ENCODE results near the gene PIGR.
A peak's percentile ranks its signal among the peaks of the same experiment; 100 is the strongest.
"Not testable (repeated sequence)": the region's sequence is repeated elsewhere in the genome, so short reads cannot be mapped to it uniquely, and the experiment has no call there.

PIGR gene

DNA sequence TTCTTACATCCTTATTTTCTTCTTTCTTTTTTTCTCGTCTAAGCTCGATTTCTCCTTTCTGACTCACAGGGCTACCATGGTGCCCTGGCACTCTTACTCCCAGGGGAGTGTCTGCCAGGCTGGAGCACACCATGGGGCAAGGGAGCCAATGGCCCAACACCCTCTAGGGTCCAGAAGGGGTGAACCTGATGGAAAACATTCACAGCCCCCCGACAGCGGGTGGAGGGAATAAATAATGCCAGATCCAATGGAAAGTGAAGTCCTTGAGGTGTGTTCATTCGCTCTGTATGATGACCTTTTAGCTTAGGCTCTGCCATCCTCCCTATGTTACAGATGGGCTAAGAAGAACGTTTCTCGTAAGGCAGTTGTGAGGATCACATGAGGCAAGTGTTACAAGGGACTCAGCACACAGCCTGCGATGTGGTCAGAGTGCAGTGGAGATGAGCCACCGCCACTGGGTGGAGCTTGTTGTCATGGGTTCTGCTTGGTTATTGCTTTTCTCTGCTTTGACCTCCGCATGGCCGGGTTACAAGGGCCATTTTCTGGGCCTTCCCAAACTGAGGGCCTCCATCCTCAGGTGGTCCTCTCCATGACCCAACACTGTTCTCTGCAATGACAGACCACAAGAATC, 21.0 kb downstream of the PIGR start:
- FAIRE-seq, result peak; percentile 83
- peak; percentile 80 for TF ChIP-seq POLR2A (IDR thresholded peaks at IDR 0.05; ENCODE audit: low read depth, low read length)
- TF ChIP-seq TAF1 (IDR thresholded peaks at IDR 0.05; ENCODE audit: low read depth, low read length), result no peak; the same call in 1 of the 2 replicates
- TF ChIP-seq PAX5 (IDR thresholded peaks at IDR 0.05; ENCODE audit: insufficient read depth, low read length, severe bottlenecking), result peak; percentile 18
- TF ChIP-seq POU2F2 (IDR thresholded peaks at IDR 0.05; ENCODE audit: low read depth, low read length), result peak; percentile 13; the same call in 1 of the 2 replicates
- no peak for TF ChIP-seq POLR2AphosphoS5 (IDR thresholded peaks at IDR 0.05; ENCODE audit: low read depth, low read length)
- no peak for DNase-seq (ENCODE audit: insufficient read length, low spot score)

DNA sequence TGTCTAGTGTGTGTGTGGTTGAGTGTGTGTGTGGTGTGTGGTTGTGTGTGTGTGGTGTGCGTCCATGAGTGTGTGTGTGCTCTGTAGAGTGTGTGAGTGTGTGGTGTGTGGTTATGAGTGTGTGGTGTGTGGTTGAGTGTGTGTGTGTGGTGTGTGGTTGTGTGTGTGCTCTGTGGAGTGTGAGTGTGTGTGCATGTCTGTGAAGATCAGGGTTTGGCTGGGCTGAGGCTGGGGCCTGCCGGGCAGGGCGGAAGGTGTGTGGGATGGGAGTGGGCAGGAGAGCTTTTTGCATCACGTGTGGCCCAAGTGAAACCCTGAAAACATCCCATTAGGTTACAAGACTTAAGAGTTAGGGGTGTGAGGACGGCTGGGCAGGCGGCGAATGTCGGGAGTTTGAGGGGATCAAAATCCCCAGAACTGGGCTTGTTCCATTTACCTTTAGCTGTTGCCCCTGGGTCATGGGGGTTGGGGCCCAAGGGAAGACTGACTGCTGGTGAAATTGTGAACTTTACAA, 21.6 kb downstream of the PIGR start:
- TF ChIP-seq TAF1 (IDR thresholded peaks at IDR 0.05; ENCODE audit: low read depth, low read length) (peak; percentile 47; the same call in 1 of the 2 replicates), POLR2AphosphoS5 (IDR thresholded peaks at IDR 0.05; ENCODE audit: low read depth, low read length) (no peak), POU2F2 (IDR thresholded peaks at IDR 0.05; ENCODE audit: low read depth, low read length) (peak; percentile 58; the same call in 1 of the 2 replicates), SPI1 (IDR thresholded peaks at IDR 0.05; ENCODE audit: low read depth, low read length) (peak; percentile 25; the same call in 1 of the 2 replicates), PAX5 (IDR thresholded peaks at IDR 0.05; ENCODE audit: insufficient read depth, low read length, severe bottlenecking) (no peak)
- DNase-seq (ENCODE audit: insufficient read length, low spot score) (no peak), FAIRE-seq (no peak)

DNA sequence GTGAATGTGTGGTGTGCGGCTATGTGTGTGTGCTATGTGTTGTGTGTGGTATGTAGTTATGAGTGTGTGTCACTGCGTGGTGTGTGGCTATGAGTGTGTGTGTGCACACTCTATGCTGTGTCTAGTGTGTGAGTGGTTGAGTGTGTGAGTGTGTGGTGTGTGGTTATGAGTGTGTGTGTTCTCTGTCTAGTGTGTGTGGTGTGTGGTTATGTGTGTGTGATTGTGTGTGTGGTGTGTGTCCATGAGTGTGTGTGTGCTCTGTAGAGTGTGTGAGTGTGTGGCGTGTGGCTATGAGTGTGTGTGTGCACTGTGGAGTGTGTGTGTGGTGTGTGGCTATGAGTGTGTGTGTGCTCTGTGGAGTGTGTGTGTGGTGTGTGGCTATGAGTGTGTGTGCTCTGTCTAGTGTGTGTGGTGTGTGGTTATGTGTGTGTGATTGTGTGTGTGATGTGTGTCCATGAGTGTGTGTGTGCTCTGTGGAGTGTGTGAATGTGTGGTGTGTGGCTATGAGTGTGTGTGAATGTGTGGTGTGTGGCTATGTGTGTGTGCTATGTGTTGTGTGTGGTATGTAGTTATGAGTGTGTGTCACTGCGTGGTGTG, 22.2 kb downstream of the PIGR start:
- not testable (repeated sequence) for DNase-seq (ENCODE audit: insufficient read length, low spot score)
- peak; percentile 100 for FAIRE-seq
- TF ChIP-seq POU2F2 (IDR thresholded peaks at IDR 0.05; ENCODE audit: low read depth, low read length), result peak; percentile 73; the same call in 1 of the 2 replicates
- peak; percentile 62 for TF ChIP-seq POLR2AphosphoS5 (IDR thresholded peaks at IDR 0.05; ENCODE audit: low read depth, low read length)

DNA sequence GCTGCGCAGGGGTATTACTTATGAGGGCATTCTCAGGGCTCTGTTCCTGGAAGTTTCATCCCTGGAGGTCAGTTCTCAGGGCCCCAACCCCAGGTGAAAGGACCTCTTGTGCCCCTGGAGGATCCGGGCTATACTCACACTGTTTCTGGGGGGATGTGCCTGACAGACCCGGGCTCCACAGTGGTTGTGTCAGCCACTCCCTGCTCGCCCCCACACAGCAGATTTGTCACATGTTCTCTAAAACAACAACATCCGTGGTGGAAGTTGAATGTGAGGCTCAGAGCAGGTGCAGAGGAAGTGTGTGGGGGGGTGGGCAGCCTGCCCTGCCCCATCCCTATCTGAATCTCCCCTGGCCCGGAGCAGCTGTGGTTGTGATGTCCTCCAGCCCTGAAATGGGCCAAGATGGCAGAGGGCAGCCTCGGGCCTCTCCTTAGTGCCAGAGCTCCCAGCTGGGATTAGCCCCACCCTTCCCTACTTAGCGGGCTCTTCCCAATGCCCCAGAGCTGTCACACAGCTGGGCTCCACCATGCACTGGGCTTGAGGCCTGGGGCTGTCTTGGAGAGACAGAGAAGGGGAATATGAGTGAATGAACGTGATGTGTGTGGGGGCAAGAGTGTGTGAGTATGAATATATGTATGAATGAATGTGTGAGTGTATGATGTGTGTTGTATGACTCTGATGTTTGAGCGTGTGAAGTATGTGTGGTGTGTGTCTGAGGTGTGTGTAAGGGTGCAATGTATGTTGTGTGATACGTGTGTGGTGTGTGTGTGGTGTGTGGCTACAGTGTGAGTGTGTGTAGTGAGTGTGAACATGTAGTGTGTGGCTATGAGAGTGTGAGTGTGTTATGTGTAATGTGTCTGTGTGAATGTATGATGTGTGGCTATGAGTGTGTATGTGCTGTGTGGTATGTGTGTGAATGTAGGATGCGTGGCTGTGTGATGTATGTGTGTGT, 23.0 kb downstream of the PIGR start:
- TF ChIP-seq POLR2AphosphoS5 (IDR thresholded peaks at IDR 0.05; ENCODE audit: low read depth, low read length) (peak; percentile 68), SPI1 (IDR thresholded peaks at IDR 0.05; ENCODE audit: low read depth, low read length) (peak; percentile 81), POLR2A (IDR thresholded peaks at IDR 0.05; ENCODE audit: low read depth, low read length) (peak; percentile 81), TAF1 (IDR thresholded peaks at IDR 0.05; ENCODE audit: low read depth, low read length) (peak; percentile 89), PAX5 (IDR thresholded peaks at IDR 0.05; ENCODE audit: insufficient read depth, low read length, severe bottlenecking) (no peak), POU2F2 (IDR thresholded peaks at IDR 0.05; ENCODE audit: low read depth, low read length) (peak; percentile 61; the same call in 1 of the 2 replicates)
- DNase-seq (ENCODE audit: insufficient read length, low spot score), result no peak
- peak; percentile 74 for FAIRE-seq

DNA sequence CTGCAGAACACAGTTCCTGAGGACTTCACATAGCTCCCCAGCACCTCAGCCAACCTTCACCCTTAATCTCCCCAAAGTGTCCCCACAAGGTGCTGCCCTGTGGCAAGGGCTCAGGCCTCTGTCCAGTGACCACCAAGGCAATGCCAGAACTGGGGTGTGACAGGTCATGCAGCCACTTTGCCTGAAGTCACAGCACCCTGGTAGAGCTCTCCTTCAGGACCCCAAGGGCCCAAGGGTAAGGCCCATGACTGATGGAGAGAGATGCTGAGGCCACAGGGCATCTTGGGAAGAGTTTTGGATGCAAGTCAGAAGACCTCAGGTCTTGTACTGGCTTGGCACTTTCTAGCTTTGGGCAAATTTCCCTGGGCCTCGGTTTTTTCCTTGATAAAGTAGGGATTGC, 23.7 kb downstream of the PIGR start:
- peak; percentile 18; the same call in 1 of the 2 replicates for TF ChIP-seq POLR2AphosphoS5 (IDR thresholded peaks at IDR 0.05; ENCODE audit: low read depth, low read length)
- TF ChIP-seq PAX5 (IDR thresholded peaks at IDR 0.05; ENCODE audit: insufficient read depth, low read length, severe bottlenecking), result no peak
- no peak for TF ChIP-seq SPI1 (IDR thresholded peaks at IDR 0.05; ENCODE audit: low read depth, low read length)
- TF ChIP-seq TAF1 (IDR thresholded peaks at IDR 0.05; ENCODE audit: low read depth, low read length), result no peak
- peak; percentile 54 for TF ChIP-seq POLR2A (IDR thresholded peaks at IDR 0.05; ENCODE audit: low read depth, low read length)
- no peak for TF ChIP-seq POU2F2 (IDR thresholded peaks at IDR 0.05; ENCODE audit: low read depth, low read length)
- FAIRE-seq (no peak), DNase-seq (ENCODE audit: insufficient read length, low spot score) (no peak)

DNA sequence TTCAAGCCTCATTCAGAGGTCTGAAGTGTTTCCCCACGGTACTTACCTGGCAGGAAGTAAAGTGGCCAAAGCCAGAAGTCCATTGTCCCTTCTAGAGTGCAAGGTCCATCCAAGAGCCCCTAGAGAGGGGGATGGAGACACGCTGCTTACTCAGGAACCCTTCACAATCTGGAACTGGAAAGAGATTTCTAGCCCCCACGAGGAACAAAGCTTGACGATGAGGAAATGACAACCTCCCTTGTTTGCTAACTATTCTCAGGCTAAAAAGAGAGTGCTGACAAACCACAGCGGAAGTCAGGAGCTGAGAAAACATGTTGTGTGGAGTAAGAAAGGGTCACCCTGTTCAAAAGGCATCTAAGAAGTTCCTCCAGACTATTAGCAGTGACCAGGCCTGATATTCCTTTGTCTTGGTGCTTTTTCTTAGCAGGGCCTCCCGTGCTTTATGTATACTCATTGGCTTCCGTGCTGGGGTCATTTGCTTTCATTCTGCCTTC, 24.4 kb downstream of the PIGR start, which contains the start of gene FCMR:
Gene FCMR, minus strand, starts transcription at position 170 of the 494 bp plus-strand sequence. Its CDS starts 87 bp downstream, at position 83.
- no peak for FAIRE-seq
- peak; percentile 86; the same call in 1 of the 2 replicates for TF ChIP-seq POLR2AphosphoS5 (IDR thresholded peaks at IDR 0.05; ENCODE audit: low read depth, low read length)
- TF ChIP-seq PAX5 (IDR thresholded peaks at IDR 0.05; ENCODE audit: insufficient read depth, low read length, severe bottlenecking), result no peak
- peak; percentile 96 for TF ChIP-seq POLR2A (IDR thresholded peaks at IDR 0.05; ENCODE audit: low read depth, low read length)
- no peak for TF ChIP-seq POU2F2 (IDR thresholded peaks at IDR 0.05; ENCODE audit: low read depth, low read length)
- peak; percentile 67 for TF ChIP-seq SPI1 (IDR thresholded peaks at IDR 0.05; ENCODE audit: low read depth, low read length)
- peak; percentile 62 for TF ChIP-seq TAF1 (IDR thresholded peaks at IDR 0.05; ENCODE audit: low read depth, low read length)
- DNase-seq (ENCODE audit: insufficient read length, low spot score), result no peak

DNA sequence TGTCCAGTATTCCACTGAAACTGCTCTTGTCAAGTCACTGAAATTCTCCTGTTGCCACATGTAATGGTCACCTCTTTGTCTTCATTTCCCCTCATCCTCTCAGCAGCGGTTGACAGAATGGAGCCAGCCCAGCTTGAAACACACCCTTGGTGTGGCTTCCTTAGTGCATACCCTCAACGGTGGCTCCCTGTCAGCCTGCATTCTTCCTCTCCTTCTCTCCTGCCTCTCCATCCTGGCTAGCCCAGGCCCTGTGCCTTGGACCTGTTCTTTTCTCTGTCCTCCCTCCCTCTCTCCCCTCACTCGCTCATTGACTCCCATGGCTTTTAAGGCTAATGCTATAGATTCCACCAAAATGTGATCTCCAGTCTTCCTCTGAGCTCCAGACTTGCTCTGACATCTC, 28.2 kb downstream of the PIGR start:
- DNase-seq (ENCODE audit: insufficient read length, low spot score), result no peak
- TF ChIP-seq SPI1 (IDR thresholded peaks at IDR 0.05; ENCODE audit: low read depth, low read length) (no peak), POU2F2 (IDR thresholded peaks at IDR 0.05; ENCODE audit: low read depth, low read length) (no peak), POLR2A (IDR thresholded peaks at IDR 0.05; ENCODE audit: low read depth, low read length) (0 out of 2 replicates have a peak, but pooled peaks have one; percentile 25), POLR2AphosphoS5 (IDR thresholded peaks at IDR 0.05; ENCODE audit: low read depth, low read length) (no peak; the same call in 1 of the 2 replicates), PAX5 (IDR thresholded peaks at IDR 0.05; ENCODE audit: insufficient read depth, low read length, severe bottlenecking) (no peak), TAF1 (IDR thresholded peaks at IDR 0.05; ENCODE audit: low read depth, low read length) (no peak)
- FAIRE-seq, result peak; percentile 75

DNA sequence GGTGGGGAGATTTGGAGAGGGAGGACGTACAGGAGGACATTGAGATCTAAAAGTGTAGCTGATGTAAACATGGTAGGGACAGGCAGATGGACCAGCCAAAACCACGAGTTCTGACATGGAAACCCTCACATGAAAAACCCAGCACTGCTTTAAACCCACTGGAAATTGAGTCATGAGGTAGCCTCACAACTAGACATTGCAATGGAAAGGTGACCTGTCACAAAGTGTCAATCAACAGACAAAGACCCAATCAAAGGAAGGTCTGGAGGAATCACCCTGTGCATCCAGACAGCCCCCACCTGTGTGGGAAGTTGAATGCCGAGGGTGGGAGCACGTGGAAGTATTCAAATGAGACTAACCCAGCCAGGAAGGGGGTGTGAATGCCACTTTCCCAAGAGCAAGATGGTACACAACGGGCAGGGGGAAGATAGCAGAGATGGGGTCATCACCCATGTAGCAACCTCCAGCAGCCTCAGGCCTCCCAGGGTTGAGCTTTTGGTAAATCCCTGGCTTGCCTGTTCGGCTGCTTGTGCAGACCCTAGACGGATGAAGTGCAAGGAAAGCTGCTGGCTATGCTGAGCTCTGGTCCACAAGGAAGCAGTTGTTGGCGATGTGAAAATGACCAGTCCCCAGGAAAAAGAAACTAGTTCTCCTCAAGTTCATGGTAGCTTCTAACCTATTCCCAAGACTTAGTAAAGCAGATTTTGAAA, 30.1 kb downstream of the PIGR start:
- DNase-seq (ENCODE audit: insufficient read length, low spot score) (no peak), FAIRE-seq (no peak)
- no peak for TF ChIP-seq POLR2A (IDR thresholded peaks at IDR 0.05; ENCODE audit: low read depth, low read length)
- no peak for TF ChIP-seq SPI1 (IDR thresholded peaks at IDR 0.05; ENCODE audit: low read depth, low read length)
- no peak for TF ChIP-seq PAX5 (IDR thresholded peaks at IDR 0.05; ENCODE audit: insufficient read depth, low read length, severe bottlenecking)
- no peak for TF ChIP-seq POLR2AphosphoS5 (IDR thresholded peaks at IDR 0.05; ENCODE audit: low read depth, low read length)
- no peak for TF ChIP-seq POU2F2 (IDR thresholded peaks at IDR 0.05; ENCODE audit: low read depth, low read length)
- no peak for TF ChIP-seq TAF1 (IDR thresholded peaks at IDR 0.05; ENCODE audit: low read depth, low read length)

Data from GM12891 (cell line).